GM18873 (cell line): ENCODE measurements around the gene CSHL1.

ENCODE experiments used
- ATAC-seq: cut with Tn5 transposase; IDR thresholded peaks from one replicate; pipeline ENCODE4 v1.9.1; 2021; ENCODE audit warnings: mild to moderate bottlenecking, moderate library complexity, moderate number of reproducible peaks; ENCODE audit not compliant: unreplicated experiment, low FRiP score

Gene CSHL1

GRCh38 chr17:63911041-63911635 is at the start of gene CSHL1:
Gene CSHL1 (minus strand): TSS chr17:63911258. CDS start chr17:63911196, 62 bp downstream.
- no peak for ATAC-seq

- no peak for ATAC-seq
Observed at GRCh38 chr17:63960430-63960829, 49.4 kb upstream of the CSHL1 start.

- ATAC-seq, result no peak
Observed at GRCh38 chr17:63960006-63960405, 48.9 kb upstream of the CSHL1 start.

- no peak for ATAC-seq
Observed at GRCh38 chr17:63956296-63956920, 45.4 kb upstream of the CSHL1 start.

- ATAC-seq, result no peak
Observed at GRCh38 chr17:63955791-63956190, 44.7 kb upstream of the CSHL1 start.

GRCh38 chr17:63955232-63955631 is 44.2 kb upstream of the CSHL1 start:
- no peak for ATAC-seq

- ATAC-seq, result no peak
Observed at GRCh38 chr17:63954402-63955063, 43.5 kb upstream of the CSHL1 start.

- no peak for ATAC-seq
Observed at GRCh38 chr17:63950940-63951907, 40.2 kb upstream of the CSHL1 start.

- ATAC-seq, result no peak
Observed at GRCh38 chr17:63949576-63950250, 38.7 kb upstream of the CSHL1 start.

- no peak for ATAC-seq
Observed at GRCh38 chr17:63948521-63948920, 37.5 kb upstream of the CSHL1 start.

GRCh38 chr17:63947711-63948330 is 36.8 kb upstream of the CSHL1 start:
- no peak for ATAC-seq

- ATAC-seq, result no peak
Observed at GRCh38 chr17:63946440-63947363, 35.6 kb upstream of the CSHL1 start.

GRCh38 chr17:63945784-63946439 is 34.9 kb upstream of the CSHL1 start:
- no peak for ATAC-seq

- ATAC-seq, result no peak
Observed at GRCh38 chr17:63944736-63945499, 33.9 kb upstream of the CSHL1 start.

- ATAC-seq, result no peak
Observed at GRCh38 chr17:63943745-63944144, 32.7 kb upstream of the CSHL1 start.

- no peak for ATAC-seq
Observed at GRCh38 chr17:63942309-63942985, 31.4 kb upstream of the CSHL1 start.

GRCh38 chr17:63941751-63942150 is 30.7 kb upstream of the CSHL1 start:
- no peak for ATAC-seq
